H1 (cell line): ENCODE measurements around the gene SDF2L1. TPM values are rescaled to one million over a fixed set of nuclear protein-coding genes. Genes with fewer than 3 reads are reported as not detected.

Experiments used
- CTCF ChIA-PET: fragments of 300-600 bp; sonication (Branson Sonifier 250); formaldehyde crosslinking; loops from one replicate; lab custom pipeline; 2021; ENCODE audit not compliant: partially characterized antibody; lab: Charles Lee
- POLR2A ChIA-PET: fragments of 300-600 bp; sonication (Branson Sonifier 250); formaldehyde crosslinking; loops from one replicate; lab custom pipeline; 2021; ENCODE audit warnings: inconsistent platforms; ENCODE audit not compliant: partially characterized antibody; lab: Charles Lee
- DNase-seq, 2 experiments: peaks; one replicate each; pipeline versions ENCODE4 v3.0.0 to v3.0.0-alpha.2; 2010 to 2022; ENCODE audit warnings: low spot score in 2 of 2, low read depth in 1 of 2, mixed read lengths in 1 of 2
- FAIRE-seq: peaks from 2 replicates; lab custom pipeline; 2011; peaks lifted over from hg19 to GRCh38; lab: Jason Lieb, UNC
- H2AFZ ChIP-seq: 2 replicates; pipeline ENCODE4 v1.8.1; 2012; ENCODE audit warnings: low read length, inconsistent platforms
- H2AK5ac ChIP-seq: 2 replicates; pipeline ENCODE4 v1.6.1; 2013; ENCODE audit warnings: low read depth, low read length
- H2BK120ac ChIP-seq: replicated peaks from 2 replicates; pipeline ENCODE3; 2013; ENCODE audit warnings: low read depth, low read length, inconsistent platforms
- H2BK12ac ChIP-seq: 2 replicates; pipeline ENCODE4 v1.6.1; 2013; ENCODE audit warnings: low read depth, low read length
- H2BK15ac ChIP-seq: 2 replicates; pipeline ENCODE4 v1.6.1; 2013; ENCODE audit warnings: low read length
- H2BK20ac ChIP-seq: 2 replicates; pipeline ENCODE4 v1.6.1; 2013; ENCODE audit warnings: low read length
- H2BK5ac ChIP-seq: 2 replicates; pipeline ENCODE4 v1.6.1; 2013; ENCODE audit warnings: low read depth, low read length
- H3K14ac ChIP-seq: 2 replicates; pipeline ENCODE4 v1.6.1; 2013; ENCODE audit warnings: inconsistent platforms; ENCODE audit not compliant: insufficient read length
- H3K18ac ChIP-seq: 2 replicates; pipeline ENCODE4 v1.6.1; 2013; ENCODE audit warnings: low read length; ENCODE audit errors: extremely low read depth
- H3K23ac ChIP-seq: 2 replicates; pipeline ENCODE4 v1.6.1; 2013; ENCODE audit warnings: inconsistent platforms; ENCODE audit not compliant: insufficient read length
- H3K23me2 ChIP-seq: 2 replicates; pipeline ENCODE4 v1.6.1; 2013; ENCODE audit warnings: low read depth, low read length
- H3K27ac ChIP-seq: 2 replicates; pipeline ENCODE4 v1.6.1; 2011; ENCODE audit warnings: low read depth, low read length, inconsistent platforms
- H3K27me3 ChIP-seq, 4 experiments: replicated peaks in 1 of 4; 1 replicate in 1 of 4; 2 replicates in 3 of 4; pipeline versions ENCODE4 v1.6.1 to v1.8.1; 2011 to 2013; ENCODE audit warnings: low read length in 3 of 4, mild to moderate bottlenecking in 3 of 4, inconsistent platforms in 2 of 4, mixed read lengths in 2 of 4, moderate library complexity in 1 of 4; ENCODE audit not compliant: control insufficient read depth in 3 of 4, insufficient read depth in 3 of 4; ENCODE audit errors: extremely low read depth in 1 of 4
- H3K36me3 ChIP-seq, 4 experiments: 2 replicates each; pipeline versions ENCODE4 v1.6.1 to v1.8.1; 2011 to 2013; ENCODE audit warnings: mild to moderate bottlenecking in 4 of 4, low read length in 3 of 4, moderate library complexity in 2 of 4, control low read depth in 1 of 4, inconsistent platforms in 1 of 4; ENCODE audit not compliant: insufficient read depth in 4 of 4, control insufficient read depth in 2 of 4
- H3K4ac ChIP-seq: replicated peaks from 2 replicates; pipeline ENCODE3; 2013; ENCODE audit warnings: low read length, low read depth, mixed read lengths, inconsistent platforms; ENCODE audit not compliant: insufficient read length
- H3K4me1 ChIP-seq, 4 experiments: replicated peaks in 1 of 4; 1 replicate in 1 of 4; 2 replicates in 3 of 4; pipeline versions ENCODE4 v1.6.1 to v1.8.1; 2011 to 2013; ENCODE audit warnings: low read length in 3 of 4, inconsistent platforms in 2 of 4, mixed read lengths in 1 of 4; ENCODE audit not compliant: insufficient read depth in 4 of 4, control insufficient read depth in 3 of 4
- H3K4me2 ChIP-seq, 2 experiments: 2 replicates each; pipeline versions ENCODE4 v1.6.1 to v1.8.1; 2011 to 2013; ENCODE audit warnings: low read depth in 2 of 2, low read length in 2 of 2, control low read depth in 1 of 2, inconsistent platforms in 1 of 2, mild to moderate bottlenecking in 1 of 2; ENCODE audit not compliant: insufficient read depth in 1 of 2
- H3K4me3 ChIP-seq, 4 experiments: fragments of 200-600, 300-600 bp in 1 of 4; sonication (generic), shearing (Covaris generic), sonication (Bioruptor Twin) in 1 of 4; 2 replicates each; pipeline versions ENCODE4 v1.5.1 to v1.8.1; 2011 to 2016; ENCODE audit warnings: low read length in 4 of 4, low read depth in 3 of 4, control low read depth in 2 of 4, inconsistent platforms in 2 of 4, mild to moderate bottlenecking in 2 of 4, mixed read lengths in 1 of 4, moderate library complexity in 1 of 4; ENCODE audit not compliant: insufficient read depth in 2 of 4; ENCODE audit errors: extremely low read depth in 1 of 4
- H3K56ac ChIP-seq: replicated peaks from 2 replicates; pipeline ENCODE3; 2013; ENCODE audit warnings: low read depth, mild to moderate bottlenecking, mixed read lengths, low read length, inconsistent platforms; ENCODE audit not compliant: insufficient read length
- H3K79me1 ChIP-seq: 2 replicates; pipeline ENCODE4 v1.6.1; 2013; ENCODE audit warnings: low read depth, low read length, control low read depth
- H3K79me2 ChIP-seq, 2 experiments: 2 replicates each; pipeline versions ENCODE4 v1.6.1 to v1.8.1; 2012 to 2013; ENCODE audit warnings: low read length in 2 of 2, mild to moderate bottlenecking in 2 of 2, inconsistent platforms in 1 of 2; ENCODE audit not compliant: insufficient read depth in 2 of 2, control insufficient read depth in 1 of 2
- H3K9ac ChIP-seq, 4 experiments: replicated peaks in 1 of 4; 1 replicate in 1 of 4; 2 replicates in 3 of 4; pipeline versions ENCODE4 v1.6.1 to v1.8.1; 2011 to 2013; ENCODE audit warnings: low read depth in 3 of 4, low read length in 3 of 4, control low read depth in 2 of 4, mild to moderate bottlenecking in 2 of 4, moderate library complexity in 2 of 4, inconsistent platforms in 1 of 4; ENCODE audit errors: extremely low read depth in 1 of 4
- H3K9me3 ChIP-seq, 2 experiments: 2 replicates each; pipeline versions ENCODE4 v1.6.1 to v1.8.1; 2012 to 2013; ENCODE audit warnings: mild to moderate bottlenecking in 2 of 2, moderate library complexity in 2 of 2, control low read depth in 1 of 2, inconsistent platforms in 1 of 2, low read depth in 1 of 2, low read length in 1 of 2, mixed read lengths in 1 of 2; ENCODE audit not compliant: insufficient read depth in 2 of 2
- H4K20me1 ChIP-seq, 2 experiments: replicated peaks in 1 of 2; 2 replicates each; pipeline versions ENCODE3 to v1.8.1; 2011 to 2013; ENCODE audit warnings: inconsistent platforms in 2 of 2, low read length in 2 of 2, mild to moderate bottlenecking in 1 of 2; ENCODE audit not compliant: insufficient read depth in 2 of 2, control insufficient read depth in 1 of 2
- H4K5ac ChIP-seq: 2 replicates; pipeline ENCODE4 v1.6.1; 2013; ENCODE audit warnings: low read length, low read depth, mixed read lengths, inconsistent platforms; ENCODE audit not compliant: insufficient read length
- H4K8ac ChIP-seq: 2 replicates; pipeline ENCODE4 v1.8.0; 2013; ENCODE audit warnings: mild to moderate bottlenecking, moderate library complexity, low read length, inconsistent platforms; ENCODE audit not compliant: insufficient read depth; ENCODE audit errors: extremely low read depth
- H4K91ac ChIP-seq: replicated peaks from 2 replicates; pipeline ENCODE3; 2013; ENCODE audit warnings: low read length, mixed read lengths, inconsistent platforms; ENCODE audit not compliant: insufficient read length
- CEBPB ChIP-seq: IDR thresholded peaks from 2 replicates; pipeline ENCODE4 v1.6.1; 2012; ENCODE audit warnings: low read depth, low read length
- CTCF ChIP-seq, 3 experiments: IDR thresholded peaks; 1 replicate in 2 of 3; 2 replicates in 1 of 3; pipeline versions ENCODE4 v1.5.1 to v1.6.1; 2011; ENCODE audit warnings: low read length in 3 of 3, mild to moderate bottlenecking in 3 of 3, inconsistent platforms in 2 of 3, low read depth in 1 of 3, moderate library complexity in 1 of 3; ENCODE audit not compliant: insufficient read depth in 1 of 3; ENCODE audit errors: control extremely low read depth in 1 of 3
- GABPA ChIP-seq: IDR thresholded peaks from 2 replicates; pipeline ENCODE4 v1.6.1; 2011; ENCODE audit warnings: mild to moderate bottlenecking, low read length, moderate library complexity, borderline replicate concordance; ENCODE audit not compliant: insufficient read depth
- SAP30 ChIP-seq: fragments of 300-600 bp; sonication (generic); IDR thresholded peaks from 2 replicates; pipeline ENCODE4 v1.7.1; 2012; ENCODE audit warnings: low read length, moderate library complexity, mild to moderate bottlenecking, inconsistent platforms; ENCODE audit not compliant: insufficient read depth, insufficient replicate concordance
- SIX5 ChIP-seq: IDR thresholded peaks from 2 replicates; pipeline ENCODE4 v1.6.1; 2011; ENCODE audit warnings: mild to moderate bottlenecking, low read depth, low read length
- TBP ChIP-seq: IDR thresholded peaks from 2 replicates; pipeline ENCODE4 v1.6.1; 2011; ENCODE audit warnings: low read depth, low read length, improper control_type of control experiment
- WGBS, 2 experiments: shearing (Covaris generic) in 1 of 2; methylation state at CpG; one replicate each; pipeline versions ENCODE4 v1.1.6 to v1.1.7; 2013 to 2015; ENCODE audit warnings: low lambda C conversion rate in 2 of 2, mixed read lengths in 2 of 2, inconsistent platforms in 1 of 2, low coverage in 1 of 2, missing lambda C conversion rate in 1 of 2; ENCODE audit not compliant: insufficient replicate concordance in 2 of 2, insufficient coverage in 1 of 2, insufficient read length in 1 of 2; ENCODE audit errors: extremely low coverage in 1 of 2, missing lambda C conversion rate in 1 of 2; 5-methylcytosine and 5-hydroxymethylcytosine counted together
- polyA plus RNA-seq, 7 experiments: library from polyadenylated mRNA; depleted of rRNA in 3 of 7; stranded (reverse) in 5 of 7; unstranded in 2 of 7; fragments of >200 nt in 5 of 7; fragments of 200-250 nt in 2 of 7; gene quantifications; 1 replicate in 5 of 7; 2 replicates in 1 of 7; 4 replicates in 1 of 7; pipeline versions ENCODE4 v1.2.1 to v1.2.3, GENCODE V29; 2011 to 2013; ENCODE audit warnings: missing spikeins in 2 of 7, mixed read lengths in 2 of 7
- total RNA-seq: library from RNA; stranded (reverse); fragmentation: NEBNext Ultra II Directional; extraction: Animal tissue kit (Norgen Biotek cat#: 25700); gene quantifications from 2 replicates; pipeline ENCODE4 v1.2.1, GENCODE V29; 2021
- TF ChIP-seq, protein P1 (sequence below): IDR thresholded peaks from 2 replicates; pipeline ENCODE4 v1.6.1; 2012; ENCODE audit warnings: inconsistent platforms

Gene SDF2L1
- total and polyA plus RNA-seq, 2 of the 8 experiments (the other 6 are each of a cell fraction or from before 2014, with no cell fraction given), result 51.1 to 59.6 TPM

DNA sequence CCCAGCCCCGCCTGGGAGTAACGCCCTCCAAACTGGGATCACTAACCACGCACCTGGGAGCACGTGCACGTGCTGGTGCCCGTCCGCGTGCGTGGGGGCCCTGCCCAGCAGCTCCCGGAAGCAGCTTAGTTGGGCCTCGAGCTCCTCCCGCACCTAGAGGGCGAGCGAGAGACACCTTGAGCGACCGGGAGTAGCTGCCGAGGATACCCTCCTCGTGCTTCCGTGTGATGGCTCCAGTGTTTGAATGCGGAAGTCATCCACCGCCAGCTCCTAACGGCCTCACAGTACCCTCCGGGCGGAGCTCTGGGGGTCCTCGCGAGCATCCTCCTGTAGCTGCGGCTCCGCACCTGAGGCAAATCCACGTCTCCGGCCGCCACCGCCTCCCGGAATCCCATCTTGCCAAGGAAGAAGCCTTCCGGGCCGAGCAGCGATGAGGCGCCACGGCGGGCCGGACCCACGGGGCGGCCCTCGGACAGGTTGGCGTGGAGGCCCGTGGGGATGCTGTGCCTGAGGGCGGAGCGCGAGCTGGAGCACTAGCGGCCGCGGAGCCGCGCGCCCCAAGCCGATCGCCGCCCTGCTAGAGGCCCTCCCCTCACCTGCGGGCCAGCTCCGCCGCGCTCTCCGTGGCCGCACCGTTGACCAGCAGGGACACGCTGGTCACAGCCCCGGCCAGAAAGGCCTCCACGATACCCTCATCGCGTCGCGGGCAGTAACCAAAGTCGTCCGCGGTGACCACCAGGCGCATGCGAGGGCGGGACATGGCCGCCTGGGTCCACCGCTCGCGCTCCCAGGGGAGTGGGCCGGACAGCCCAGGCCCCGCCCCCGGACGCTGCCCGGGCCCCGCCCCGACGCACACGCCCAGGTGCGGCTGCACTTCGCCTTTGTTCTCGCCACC, 12.6 kb upstream of the SDF2L1 start, which contains the start of gene YDJC:
TSS of gene YDJC (minus strand) at position 768 of the 895 bp plus-strand sequence. CDS start at position 760, 8 bp downstream.
- H3K36me3 ChIP-seq, result peaks cover 0 to 7% (median 3%) of the 10 kb centered on the region in 4 experiments; a peak in 2 of 8 replicates
- H3K27ac ChIP-seq, result peak within 1 kb of the TSS; percentile 77; the same call in 1 of the 2 replicates
- no peak within 1 kb of the TSS for H3K23ac ChIP-seq
- peaks cover 9 to 21% of the 10 kb centered on the region in 2 experiments for H4K20me1 ChIP-seq
- DNase-seq (peak; percentile 82 to 96), FAIRE-seq (no peak)
- 4% methylated on average over 74 of the region's 93 CpGs; no CpG with 5 or more reads in 1 of the 2 experiments for WGBS, 2 experiments
- H2BK12ac ChIP-seq, result peak within 1 kb of the TSS; percentile 43; the same call in 1 of the 2 replicates
- ChIA-PET CTCF (interaction anchor here (0.5 to 24.1 kb wide), 21 partner anchors 9 to 218 kb away, joined by 3 to 499 read pairs (median 7); partner anchors contain the start of genes CCDC116 and SDF2L1), POLR2A (interaction anchor here (0.7 to 10.2 kb wide), 13 partner anchors 8 to 62 kb away, joined by 3 to 74 read pairs (median 5); partner anchors contain the start of genes SDF2L1 and UBE2L3)
- H2BK5ac ChIP-seq, result peak within 1 kb of the TSS; percentile 94
- peak within 1 kb of the TSS; percentile 96 for H4K5ac ChIP-seq
- H2AK5ac ChIP-seq, result no peak within 1 kb of the TSS
- peak within 1 kb of the TSS; percentile 97 for H4K8ac ChIP-seq
- H3K56ac ChIP-seq, result peak within 1 kb of the TSS; percentile 69
- no peaks in the 10 kb centered on the region; a peak in 2 of 7 replicates for H3K27me3 ChIP-seq
- H3K14ac ChIP-seq, result no peak within 1 kb of the TSS
- peak within 1 kb of the TSS; percentile 97 for H4K91ac ChIP-seq
- no peak within 1 kb of the TSS for H2BK20ac ChIP-seq
- H3K23me2 ChIP-seq, result no peaks in the 10 kb centered on the region; the same call in 1 of the 2 replicates
- peak within 1 kb of the TSS; percentile 63 for H3K18ac ChIP-seq
- H3K9ac ChIP-seq, result peak within 1 kb of the TSS; percentile 23 to 96 (median 92)
- H3K4me3 ChIP-seq, result peak within 1 kb of the TSS; percentile 52 to 95 (median 86)
- H2BK120ac ChIP-seq, result peak within 1 kb of the TSS; percentile 43
- peaks cover 0 to 12% of the 10 kb centered on the region in 2 experiments; a peak in 1 of 4 replicates for H3K79me2 ChIP-seq
- no peaks in the 10 kb centered on the region; a peak in 1 of 4 replicates for H3K9me3 ChIP-seq
- H3K79me1 ChIP-seq, result 0 out of 2 replicates have a peak, but pooled peaks cover 4% of the 10 kb centered on the region
- H2AFZ ChIP-seq, result no peak within 1 kb of the TSS
- H3K4ac ChIP-seq, result peak within 1 kb of the TSS; percentile 97
- peaks cover 0 to 3% (median 2%) of the 10 kb centered on the region in 4 experiments; a peak in 2 of 7 replicates for H3K4me1 ChIP-seq
- peak within 1 kb of the TSS; percentile 2 to 83; a peak in 3 of 4 replicates for H3K4me2 ChIP-seq
- H2BK15ac ChIP-seq, result no peak within 1 kb of the TSS
- TF ChIP-seq, protein P1, sequence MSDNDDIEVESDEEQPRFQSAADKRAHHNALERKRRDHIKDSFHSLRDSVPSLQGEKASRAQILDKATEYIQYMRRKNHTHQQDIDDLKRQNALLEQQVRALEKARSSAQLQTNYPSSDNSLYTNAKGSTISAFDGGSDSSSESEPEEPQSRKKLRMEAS, result peak; percentile 99
- TF ChIP-seq SIX5 (no peak), GABPA (peak; percentile 71; the same call in 1 of the 2 replicates), TBP (peak; percentile 58), SAP30 (peak; percentile 53), CTCF (IDR thresholded peaks at IDR 0.05; ENCODE audit: control extremely low read depth in 1 of 3, insufficient read depth in 1 of 3, low read depth in 1 of 3, low read length in 3 of 3) (peak; percentile 70 to 89 (median 73)), CEBPB (no peak)
